ENCODE results near the gene PPFIBP1. TPM values are rescaled to one million over a fixed set of nuclear protein-coding genes. Genes with fewer than 3 reads are reported as not detected.
A peak's percentile ranks its signal among the peaks of the same experiment; 100 is the strongest.

PPFIBP1 gene
- total and polyA plus RNA-seq, 9 of the 15 experiments (the other 6 are each of a cell fraction or from before 2014, with no cell fraction given), result 0.46 to 3.5 (median 1.8) TPM

GRCh38 chr12:27711317-27711682, 187.3 kb downstream of the PPFIBP1 start (continued):
- no peak for TF ChIP-seq ZHX1 (conservative IDR thresholded peaks at IDR 0.05; ENCODE audit: low read length)
- TF ChIP-seq ZNF445 (CRISPR knock-in tag; IDR thresholded peaks at IDR 0.05; ENCODE audit: low read depth), result no peak
- no peak for TF ChIP-seq PHTF2 (CRISPR knock-in tag; IDR thresholded peaks at IDR 0.05)
- no peak for TF ChIP-seq MCM2 (IDR thresholded peaks at IDR 0.05; ENCODE audit: low read depth)
- TF ChIP-seq ZNF407 (IDR thresholded peaks at IDR 0.05; ENCODE audit: low read depth), result no peak
- TF ChIP-seq MNT (conservative IDR thresholded peaks at IDR 0.05), result no peak
- no peak for TF ChIP-seq CEBPZ (IDR thresholded peaks at IDR 0.05; ENCODE audit: borderline replicate concordance, low read depth, low read length)
- no peak for TF ChIP-seq ZNF583 (CRISPR knock-in tag; IDR thresholded peaks at IDR 0.05)
- TF ChIP-seq CBFB (CRISPR knock-in tag; IDR thresholded peaks at IDR 0.05), result 0 out of 2 replicates have a peak, but pooled peaks have one; percentile 7
- TF ChIP-seq POLR2B (IDR thresholded peaks at IDR 0.05; ENCODE audit: low read depth, partially characterized antibody), result no peak
- no peak for TF ChIP-seq HMG20A (CRISPR knock-in tag; conservative IDR thresholded peaks at IDR 0.05)

Measured in K562 (cell line).